ENCODE data around the gene CPVL.

DNA sequence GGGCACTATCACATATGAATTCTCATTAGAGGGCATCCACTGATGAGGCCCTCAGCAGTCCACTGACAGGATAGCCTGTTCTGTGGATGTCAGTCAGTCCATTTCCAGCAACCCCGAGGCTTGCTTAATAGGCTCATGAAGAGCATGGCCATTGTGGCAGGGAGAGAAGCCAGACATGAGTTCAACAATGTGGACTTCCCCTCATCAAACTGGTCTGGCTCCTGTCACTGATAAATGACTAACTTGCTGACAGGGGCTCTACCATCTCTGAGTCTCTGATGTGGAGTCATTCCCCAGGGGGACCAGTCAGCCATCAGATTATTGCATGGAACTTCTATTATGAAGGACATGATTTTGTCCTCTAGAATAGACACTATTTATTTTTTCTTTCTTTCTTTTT is 168.5 kb downstream of the CPVL start:
- TF ChIP-seq POLR2AphosphoS5 (IDR thresholded peaks at IDR 0.05; ENCODE audit: low read depth), result no peak
- TF ChIP-seq, protein P1, sequence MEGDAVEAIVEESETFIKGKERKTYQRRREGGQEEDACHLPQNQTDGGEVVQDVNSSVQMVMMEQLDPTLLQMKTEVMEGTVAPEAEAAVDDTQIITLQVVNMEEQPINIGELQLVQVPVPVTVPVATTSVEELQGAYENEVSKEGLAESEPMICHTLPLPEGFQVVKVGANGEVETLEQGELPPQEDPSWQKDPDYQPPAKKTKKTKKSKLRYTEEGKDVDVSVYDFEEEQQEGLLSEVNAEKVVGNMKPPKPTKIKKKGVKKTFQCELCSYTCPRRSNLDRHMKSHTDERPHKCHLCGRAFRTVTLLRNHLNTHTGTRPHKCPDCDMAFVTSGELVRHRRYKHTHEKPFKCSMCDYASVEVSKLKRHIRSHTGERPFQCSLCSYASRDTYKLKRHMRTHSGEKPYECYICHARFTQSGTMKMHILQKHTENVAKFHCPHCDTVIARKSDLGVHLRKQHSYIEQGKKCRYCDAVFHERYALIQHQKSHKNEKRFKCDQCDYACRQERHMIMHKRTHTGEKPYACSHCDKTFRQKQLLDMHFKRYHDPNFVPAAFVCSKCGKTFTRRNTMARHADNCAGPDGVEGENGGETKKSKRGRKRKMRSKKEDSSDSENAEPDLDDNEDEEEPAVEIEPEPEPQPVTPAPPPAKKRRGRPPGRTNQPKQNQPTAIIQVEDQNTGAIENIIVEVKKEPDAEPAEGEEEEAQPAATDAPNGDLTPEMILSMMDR (conservative IDR thresholded peaks at IDR 0.05; ENCODE audit: low read depth in 2 of 2), result no peak
- no peak for TF ChIP-seq EZH2 (IDR thresholded peaks at IDR 0.05; ENCODE audit: low read depth, unreplicated experiment)
